Panc1 (cell line): ENCODE data around the gene ATP2A3.

Source experiments
- POLR2AphosphoS5 ChIP-seq: IDR thresholded peaks from 2 replicates; pipeline ENCODE4 v1.6.1; 2012; ENCODE audit warnings: mild to moderate bottlenecking, low read depth, low read length, moderate library complexity
- TF ChIP-seq, protein P1 (sequence below): fragments of 450-650 bp; IDR thresholded peaks from 2 replicates; pipeline ENCODE4 v1.5.1; 2017; ENCODE audit warnings: mild to moderate bottlenecking

DNA sequence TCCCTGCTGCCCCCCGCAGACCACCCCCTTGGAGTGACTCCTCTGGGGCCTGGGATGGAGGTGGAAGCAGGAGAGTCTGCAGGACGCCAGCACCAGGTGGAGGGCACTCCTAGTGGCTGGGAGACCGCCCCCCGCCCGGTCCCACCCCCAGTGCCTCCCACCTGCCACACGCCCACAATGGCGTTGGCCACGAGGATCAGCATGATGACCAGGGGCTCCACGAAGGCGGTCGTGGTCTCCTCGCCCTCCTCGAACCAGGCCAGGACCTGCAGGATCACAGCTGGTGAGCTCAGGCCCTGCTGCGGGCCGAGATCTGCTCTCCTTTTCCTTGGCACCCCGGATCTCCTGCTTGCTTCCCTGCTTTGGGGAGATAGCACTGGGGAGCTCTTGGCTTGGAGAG lies 12.8 kb downstream of the ATP2A3 start:
- TF ChIP-seq, protein P1, sequence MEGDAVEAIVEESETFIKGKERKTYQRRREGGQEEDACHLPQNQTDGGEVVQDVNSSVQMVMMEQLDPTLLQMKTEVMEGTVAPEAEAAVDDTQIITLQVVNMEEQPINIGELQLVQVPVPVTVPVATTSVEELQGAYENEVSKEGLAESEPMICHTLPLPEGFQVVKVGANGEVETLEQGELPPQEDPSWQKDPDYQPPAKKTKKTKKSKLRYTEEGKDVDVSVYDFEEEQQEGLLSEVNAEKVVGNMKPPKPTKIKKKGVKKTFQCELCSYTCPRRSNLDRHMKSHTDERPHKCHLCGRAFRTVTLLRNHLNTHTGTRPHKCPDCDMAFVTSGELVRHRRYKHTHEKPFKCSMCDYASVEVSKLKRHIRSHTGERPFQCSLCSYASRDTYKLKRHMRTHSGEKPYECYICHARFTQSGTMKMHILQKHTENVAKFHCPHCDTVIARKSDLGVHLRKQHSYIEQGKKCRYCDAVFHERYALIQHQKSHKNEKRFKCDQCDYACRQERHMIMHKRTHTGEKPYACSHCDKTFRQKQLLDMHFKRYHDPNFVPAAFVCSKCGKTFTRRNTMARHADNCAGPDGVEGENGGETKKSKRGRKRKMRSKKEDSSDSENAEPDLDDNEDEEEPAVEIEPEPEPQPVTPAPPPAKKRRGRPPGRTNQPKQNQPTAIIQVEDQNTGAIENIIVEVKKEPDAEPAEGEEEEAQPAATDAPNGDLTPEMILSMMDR = no peak
- TF ChIP-seq POLR2AphosphoS5 = no peak
